HL-60 (cell line): Measurements from ENCODE around the gene NPRL2.

Source experiments
- CTCF ChIP-seq: IDR thresholded peaks from one replicate; pipeline ENCODE4 v1.5.1; 2011; ENCODE audit warnings: low read length, control low read depth, inconsistent platforms; ENCODE audit not compliant: insufficient read depth
- GABPA ChIP-seq: IDR thresholded peaks from 2 replicates; pipeline ENCODE4 v1.6.1; 2012; ENCODE audit warnings: low read depth
- POLR2AphosphoS5 ChIP-seq: IDR thresholded peaks from 2 replicates; pipeline ENCODE4 v1.6.1; 2012; ENCODE audit warnings: low read depth
- TF ChIP-seq, protein P1 (sequence below): IDR thresholded peaks from 2 replicates; pipeline ENCODE4 v1.6.1; 2012; ENCODE audit warnings: low read depth; ENCODE audit not compliant: insufficient replicate concordance

- TF ChIP-seq CTCF (no peak), GABPA (no peak), POLR2AphosphoS5 (no peak)
- TF ChIP-seq, protein P1, sequence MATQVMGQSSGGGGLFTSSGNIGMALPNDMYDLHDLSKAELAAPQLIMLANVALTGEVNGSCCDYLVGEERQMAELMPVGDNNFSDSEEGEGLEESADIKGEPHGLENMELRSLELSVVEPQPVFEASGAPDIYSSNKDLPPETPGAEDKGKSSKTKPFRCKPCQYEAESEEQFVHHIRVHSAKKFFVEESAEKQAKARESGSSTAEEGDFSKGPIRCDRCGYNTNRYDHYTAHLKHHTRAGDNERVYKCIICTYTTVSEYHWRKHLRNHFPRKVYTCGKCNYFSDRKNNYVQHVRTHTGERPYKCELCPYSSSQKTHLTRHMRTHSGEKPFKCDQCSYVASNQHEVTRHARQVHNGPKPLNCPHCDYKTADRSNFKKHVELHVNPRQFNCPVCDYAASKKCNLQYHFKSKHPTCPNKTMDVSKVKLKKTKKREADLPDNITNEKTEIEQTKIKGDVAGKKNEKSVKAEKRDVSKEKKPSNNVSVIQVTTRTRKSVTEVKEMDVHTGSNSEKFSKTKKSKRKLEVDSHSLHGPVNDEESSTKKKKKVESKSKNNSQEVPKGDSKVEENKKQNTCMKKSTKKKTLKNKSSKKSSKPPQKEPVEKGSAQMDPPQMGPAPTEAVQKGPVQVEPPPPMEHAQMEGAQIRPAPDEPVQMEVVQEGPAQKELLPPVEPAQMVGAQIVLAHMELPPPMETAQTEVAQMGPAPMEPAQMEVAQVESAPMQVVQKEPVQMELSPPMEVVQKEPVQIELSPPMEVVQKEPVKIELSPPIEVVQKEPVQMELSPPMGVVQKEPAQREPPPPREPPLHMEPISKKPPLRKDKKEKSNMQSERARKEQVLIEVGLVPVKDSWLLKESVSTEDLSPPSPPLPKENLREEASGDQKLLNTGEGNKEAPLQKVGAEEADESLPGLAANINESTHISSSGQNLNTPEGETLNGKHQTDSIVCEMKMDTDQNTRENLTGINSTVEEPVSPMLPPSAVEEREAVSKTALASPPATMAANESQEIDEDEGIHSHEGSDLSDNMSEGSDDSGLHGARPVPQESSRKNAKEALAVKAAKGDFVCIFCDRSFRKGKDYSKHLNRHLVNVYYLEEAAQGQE: no peak
Measured at GRCh38 chr3:50381383-50381782, 30.8 kb upstream of the NPRL2 start.
